Mesenchymal stem cell (in vitro differentiated cells and primary cell): ENCODE results near the gene HSPBAP1.

ENCODE experiments used
- DNase-seq: peaks from one replicate; pipeline ENCODE4 v3.0.0-alpha.2; 2013
- H2AFZ ChIP-seq: one replicate; pipeline ENCODE4 v1.6.1; 2013; ENCODE audit warnings: low read depth, mild to moderate bottlenecking, control low read depth, inconsistent platforms, low read length, moderate library complexity
- H2AK5ac ChIP-seq: 2 replicates; pipeline ENCODE4 v1.6.1; 2013; ENCODE audit warnings: low read length, moderate library complexity, mild to moderate bottlenecking, inconsistent platforms; ENCODE audit not compliant: severe bottlenecking
- H2BK120ac ChIP-seq: one replicate; pipeline ENCODE4 v1.6.1; 2013; ENCODE audit warnings: low read depth, mild to moderate bottlenecking, inconsistent platforms, low read length, moderate library complexity
- H2BK12ac ChIP-seq, 2 experiments: one replicate each; pipeline ENCODE4 v1.6.1; 2013; ENCODE audit warnings: inconsistent platforms in 2 of 2, low read length in 2 of 2, mild to moderate bottlenecking in 2 of 2, moderate library complexity in 2 of 2, control low read depth in 1 of 2
- H2BK15ac ChIP-seq: one replicate; pipeline ENCODE4 v1.6.1; 2013; ENCODE audit warnings: mild to moderate bottlenecking, low read depth, inconsistent platforms; ENCODE audit not compliant: poor library complexity, severe bottlenecking
- H2BK5ac ChIP-seq: 2 replicates; pipeline ENCODE4 v1.6.1; 2013; ENCODE audit warnings: low read depth, mild to moderate bottlenecking, low read length, control low read depth, inconsistent platforms; ENCODE audit not compliant: poor library complexity, severe bottlenecking
- H3K14ac ChIP-seq, 2 experiments: one replicate each; pipeline ENCODE4 v1.6.1; 2013; ENCODE audit warnings: inconsistent platforms in 2 of 2, low read length in 2 of 2, control low read depth in 1 of 2, mild to moderate bottlenecking in 1 of 2, moderate library complexity in 1 of 2
- H3K18ac ChIP-seq, 2 experiments: one replicate each; pipeline ENCODE4 v1.6.1; 2013; ENCODE audit warnings: inconsistent platforms in 2 of 2, low read length in 2 of 2, control low read depth in 1 of 2, low read depth in 1 of 2, mild to moderate bottlenecking in 1 of 2
- H3K23ac ChIP-seq, 2 experiments: one replicate each; pipeline ENCODE4 v1.6.1; 2013; ENCODE audit warnings: inconsistent platforms in 2 of 2, low read length in 2 of 2, mild to moderate bottlenecking in 2 of 2, moderate library complexity in 2 of 2, control low read depth in 1 of 2
- H3K27ac ChIP-seq: 2 replicates; pipeline ENCODE4 v1.5.1; 2013; ENCODE audit warnings: mild to moderate bottlenecking, moderate library complexity, low read length, control low read depth, inconsistent platforms; ENCODE audit not compliant: poor library complexity, severe bottlenecking
- H3K27me3 ChIP-seq, 2 experiments: 2 replicates each; pipeline versions ENCODE4 v1.6.1 to v1.7.0; 2013; ENCODE audit warnings: low read length in 2 of 2, mild to moderate bottlenecking in 2 of 2, moderate library complexity in 2 of 2, control low read depth in 1 of 2, inconsistent platforms in 1 of 2; ENCODE audit not compliant: control insufficient read depth in 1 of 2, insufficient read depth in 1 of 2
- H3K36me3 ChIP-seq, 2 experiments: 2 replicates each; pipeline versions ENCODE4 v1.6.1 to v1.7.0; 2013; ENCODE audit warnings: low read length in 2 of 2, control low read depth in 1 of 2, inconsistent platforms in 1 of 2, low read depth in 1 of 2, mild to moderate bottlenecking in 1 of 2; ENCODE audit not compliant: insufficient read depth in 2 of 2, control insufficient read depth in 1 of 2
- H3K4ac ChIP-seq, 2 experiments: one replicate each; pipeline ENCODE4 v1.6.1; 2013; ENCODE audit warnings: inconsistent platforms in 2 of 2, low read length in 2 of 2, mild to moderate bottlenecking in 2 of 2, moderate library complexity in 2 of 2, control low read depth in 1 of 2, low read depth in 1 of 2
- H3K4me1 ChIP-seq: 2 replicates; pipeline ENCODE4 v1.6.1; 2013; ENCODE audit warnings: low read depth, low read length, control low read depth; ENCODE audit not compliant: control insufficient read depth, insufficient read depth
- H3K4me2 ChIP-seq: 2 replicates; pipeline ENCODE4 v1.6.1; 2013; ENCODE audit warnings: low read length, mild to moderate bottlenecking, inconsistent platforms; ENCODE audit not compliant: poor library complexity, severe bottlenecking
- H3K4me3 ChIP-seq, 2 experiments: 2 replicates each; pipeline versions ENCODE4 v1.5.1 to v1.7.0; 2013; ENCODE audit warnings: low read length in 2 of 2, mild to moderate bottlenecking in 2 of 2, control low read depth in 1 of 2, low read depth in 1 of 2; ENCODE audit not compliant: insufficient read depth in 1 of 2
- H3K79me1 ChIP-seq: replicated peaks from 2 replicates; pipeline ENCODE4 v1.6.1; 2013; ENCODE audit warnings: mild to moderate bottlenecking, control low read depth, low read length, inconsistent platforms; ENCODE audit not compliant: poor library complexity, severe bottlenecking
- H3K9ac ChIP-seq: 2 replicates; pipeline ENCODE4 v1.7.0; 2013; ENCODE audit warnings: mild to moderate bottlenecking, low read length, moderate library complexity
- H3K9me3 ChIP-seq: 2 replicates; pipeline ENCODE4 v1.7.0; 2013; ENCODE audit warnings: mild to moderate bottlenecking, low read length; ENCODE audit not compliant: control insufficient read depth
- H4K8ac ChIP-seq: one replicate; pipeline ENCODE4 v1.6.1; 2013; ENCODE audit warnings: inconsistent platforms, mild to moderate bottlenecking, low read length, moderate library complexity
- H4K91ac ChIP-seq: one replicate; pipeline ENCODE4 v1.6.1; 2013; ENCODE audit warnings: mild to moderate bottlenecking, low read length, inconsistent platforms
- WGBS: methylation state at CpG from one replicate; pipeline ENCODE4 v1.1.7; 2013; ENCODE audit warnings: mixed read lengths; 5-methylcytosine and 5-hydroxymethylcytosine counted together

HSPBAP1 gene

GRCh38 chr3:122705379-122705778, 88.3 kb downstream of the HSPBAP1 start:
- Histone ChIP-seq H4K8ac (no peak overlapping the region), H3K4me3 (no peak overlapping the region), H2AFZ (no peak overlapping the region), H2BK5ac (no peak overlapping the region), H3K18ac (no peak overlapping the region), H2BK12ac (no peak overlapping the region), H3K23ac (no peak overlapping the region), H2BK120ac (no peak overlapping the region), H2BK15ac (no peak overlapping the region), H3K4ac (no peak overlapping the region), H3K79me1 (peaks cover 5% of the 10 kb centered on the region), H3K9ac (no peak overlapping the region), H3K4me2 (no peak overlapping the region), H3K4me1 (no peaks in the 10 kb centered on the region), H3K27ac (no peak overlapping the region), H2AK5ac (no peak overlapping the region), H3K27me3 (no peaks in the 10 kb centered on the region), H3K36me3 (peaks cover 11 to 76% of the 10 kb centered on the region in 2 experiments), H3K14ac (no peak overlapping the region), H4K91ac (no peak overlapping the region), H3K9me3 (no peaks in the 10 kb centered on the region)
- no CpG with 5 or more reads among the region's 1 CpG for WGBS
- DNase-seq = no peak

GRCh38 chr3:122700193-122700592, 93.4 kb downstream of the HSPBAP1 start:
- Histone ChIP-seq H3K27ac (no peak overlapping the region), H3K27me3 (no peaks in the 10 kb centered on the region), H2BK12ac (no peak overlapping the region), H3K36me3 (peaks cover 13 to 92% of the 10 kb centered on the region in 2 experiments), H2AFZ (no peak overlapping the region), H3K18ac (no peak overlapping the region), H3K14ac (no peak overlapping the region), H3K4me3 (no peak overlapping the region), H3K4ac (no peak overlapping the region), H3K9ac (no peak overlapping the region), H4K91ac (no peak overlapping the region), H3K9me3 (no peaks in the 10 kb centered on the region), H2BK15ac (no peak overlapping the region), H3K23ac (no peak overlapping the region), H3K79me1 (peaks cover 7% of the 10 kb centered on the region), H4K8ac (no peak overlapping the region), H2BK120ac (no peak overlapping the region), H3K4me1 (peaks cover 3% of the 10 kb centered on the region), H2AK5ac (no peak overlapping the region), H3K4me2 (no peak overlapping the region), H2BK5ac (no peak overlapping the region)
- 90% methylated on average over 2 of the region's 2 CpGs for WGBS
- DNase-seq = no peak

GRCh38 chr3:122697952-122698620, 95.5 kb downstream of the HSPBAP1 start:
- Histone ChIP-seq H3K4me3 (no peak overlapping the region), H3K4me2 (no peak overlapping the region), H3K27ac (no peak overlapping the region), H3K79me1 (peaks cover 5% of the 10 kb centered on the region), H3K4ac (no peak overlapping the region), H3K36me3 (peaks cover 14 to 91% of the 10 kb centered on the region in 2 experiments), H3K27me3 (no peaks in the 10 kb centered on the region), H2BK15ac (no peak overlapping the region), H2BK5ac (no peak overlapping the region), H2BK120ac (no peak overlapping the region), H3K18ac (no peak overlapping the region), H2BK12ac (no peak overlapping the region), H3K4me1 (peaks cover 3% of the 10 kb centered on the region), H3K14ac (no peak overlapping the region), H2AK5ac (no peak overlapping the region), H3K9me3 (no peaks in the 10 kb centered on the region), H4K8ac (no peak overlapping the region), H4K91ac (no peak overlapping the region), H3K9ac (no peak overlapping the region), H2AFZ (no peak overlapping the region), H3K23ac (no peak overlapping the region)
- no CpG with 5 or more reads among the region's 2 CpGs for WGBS
- DNase-seq = no peak

- H4K8ac ChIP-seq = no peak overlapping the region
- no peak overlapping the region for H3K27ac ChIP-seq
- peaks cover 2% of the 10 kb centered on the region for H3K79me1 ChIP-seq
- no peak overlapping the region for H3K18ac ChIP-seq
- no peak for DNase-seq
- H3K4ac ChIP-seq = no peak overlapping the region
- no peak overlapping the region for H3K4me2 ChIP-seq
- H3K36me3 ChIP-seq = peaks cover 10 to 89% of the 10 kb centered on the region in 2 experiments
- no peaks in the 10 kb centered on the region for H3K9me3 ChIP-seq
- no peaks in the 10 kb centered on the region for H3K27me3 ChIP-seq
- H3K14ac ChIP-seq = no peak overlapping the region
- H3K9ac ChIP-seq = no peak overlapping the region
- H2AK5ac ChIP-seq = no peak overlapping the region
- no peak overlapping the region for H4K91ac ChIP-seq
- H2BK120ac ChIP-seq = no peak overlapping the region
- no peak overlapping the region for H2BK15ac ChIP-seq
- no peak overlapping the region for H3K4me3 ChIP-seq
- H3K23ac ChIP-seq = no peak overlapping the region
- H3K4me1 ChIP-seq = peaks cover 3% of the 10 kb centered on the region
- H2BK12ac ChIP-seq = no peak overlapping the region
- H2AFZ ChIP-seq = no peak overlapping the region
- H2BK5ac ChIP-seq = no peak overlapping the region
Observed at GRCh38 chr3:122695927-122696561, 97.6 kb downstream of the HSPBAP1 start.
